SJCRH30 (cell line): ENCODE measurements around the gene GMEB1. TPM values are rescaled to one million over a fixed set of nuclear protein-coding genes. Genes with fewer than 3 reads are reported as not detected.
"Not testable (repeated sequence)": the region's sequence is repeated elsewhere in the genome, so short reads cannot be mapped to it uniquely, and the experiment has no call there.

Experiments
- DNase-seq, 2 experiments: peaks; one replicate each; pipeline ENCODE4 v3.0.0-alpha.2; 2015 to 2020
- H3K27ac ChIP-seq: fragments of 250-450 bp; sonication (Bioruptor Pico); 2 replicates; pipeline ENCODE4 v1.5.1; 2020; ENCODE audit warnings: mild to moderate bottlenecking, moderate library complexity
- H3K27me3 ChIP-seq: fragments of 250-450 bp; sonication (Bioruptor Pico); 2 replicates; pipeline ENCODE4 v1.5.1; 2020; ENCODE audit warnings: mild to moderate bottlenecking, moderate library complexity
- H3K36me3 ChIP-seq: fragments of 250-450 bp; sonication (Bioruptor Pico); 2 replicates; pipeline ENCODE4 v1.5.1; 2020; ENCODE audit warnings: mild to moderate bottlenecking, moderate library complexity
- H3K4me1 ChIP-seq: fragments of 250-450 bp; sonication (Bioruptor Pico); 2 replicates; pipeline ENCODE4 v1.5.1; 2020; ENCODE audit warnings: mild to moderate bottlenecking, moderate library complexity
- H3K4me3 ChIP-seq: fragments of 250-450 bp; sonication (Bioruptor Pico); 2 replicates; pipeline ENCODE4 v1.5.1; 2020; ENCODE audit warnings: mild to moderate bottlenecking, moderate library complexity
- H3K9me3 ChIP-seq: fragments of 250-450 bp; sonication (Bioruptor Pico); replicated peaks from 2 replicates; pipeline ENCODE4 v1.5.1; 2020; ENCODE audit warnings: mild to moderate bottlenecking, moderate library complexity
- total RNA-seq: library from RNA; depleted of rRNA; stranded (reverse); fragments of >200 nt; shearing (Covaris generic); gene quantifications from 2 replicates; pipeline ENCODE4 v1.2.3, GENCODE V29; 2014

GMEB1 gene
- total RNA-seq, 1 experiment from 2014 or later: 10.6 TPM

- peaks cover 18% of the 10 kb centered on the region for H3K36me3 ChIP-seq
- no peaks in the 10 kb centered on the region for H3K27me3 ChIP-seq
- no peak overlapping the region for H3K4me3 ChIP-seq
- no peak for DNase-seq
- H3K27ac ChIP-seq: no peak overlapping the region
- H3K4me1 ChIP-seq: no peaks in the 10 kb centered on the region
- no peaks in the 10 kb centered on the region for H3K9me3 ChIP-seq
These were observed 49.6 kb downstream of the GMEB1 start for GRCh38 chr1:28718166-28718565.

GRCh38 chr1:28718586-28719331 lies 50.2 kb downstream of the GMEB1 start:
- H3K27me3 ChIP-seq: no peaks in the 10 kb centered on the region
- no peak overlapping the region for H3K4me3 ChIP-seq
- H3K27ac ChIP-seq: no peak overlapping the region
- H3K36me3 ChIP-seq: peaks cover 12% of the 10 kb centered on the region
- no peaks in the 10 kb centered on the region for H3K9me3 ChIP-seq
- no peak for DNase-seq
- no peaks in the 10 kb centered on the region for H3K4me1 ChIP-seq

GRCh38 chr1:28719332-28719619 lies 50.7 kb downstream of the GMEB1 start:
- Histone ChIP-seq H3K27me3 (no peaks in the 10 kb centered on the region), H3K4me3 (no peak overlapping the region), H3K9me3 (no peaks in the 10 kb centered on the region), H3K4me1 (no peaks in the 10 kb centered on the region), H3K36me3 (peaks cover 6% of the 10 kb centered on the region), H3K27ac (no peak overlapping the region)
- no peak for DNase-seq

- no peaks in the 10 kb centered on the region for H3K4me1 ChIP-seq
- no peaks in the 10 kb centered on the region for H3K9me3 ChIP-seq
- no peak for DNase-seq
- H3K27ac ChIP-seq: no peak overlapping the region
- H3K27me3 ChIP-seq: no peaks in the 10 kb centered on the region
- H3K4me3 ChIP-seq: no peak overlapping the region
- no peaks in the 10 kb centered on the region for H3K36me3 ChIP-seq
These were observed 51.8 kb downstream of the GMEB1 start for GRCh38 chr1:28720376-28720775.

- DNase-seq: peak; percentile 25 to 31
These were observed 53.3 kb downstream of the GMEB1 start for GRCh38 chr1:28721927-28722326.

GRCh38 chr1:28725365-28725764 lies 56.8 kb downstream of the GMEB1 start:
- H3K27me3 ChIP-seq, DNase-seq, H3K36me3 ChIP-seq, H3K4me3 ChIP-seq, H3K4me1 ChIP-seq, H3K9me3 ChIP-seq, H3K27ac ChIP-seq: not testable (repeated sequence)

More at GRCh38 chr1:28721927-28722326, 53.3 kb downstream of the GMEB1 start:
- not testable (repeated sequence) for H3K9me3 ChIP-seq, H3K4me1 ChIP-seq, H3K36me3 ChIP-seq, H3K27ac ChIP-seq, H3K27me3 ChIP-seq, H3K4me3 ChIP-seq

GRCh38 chr1:28735961-28736449 lies 67.4 kb downstream of the GMEB1 start:
- Histone ChIP-seq H3K4me3 (peak overlapping the region; percentile 90), H3K4me1 (0 out of 2 replicates have a peak, but pooled peaks cover 2% of the 10 kb centered on the region), H3K27ac (peak overlapping the region; percentile 88), H3K9me3 (no peaks in the 10 kb centered on the region), H3K27me3 (no peaks in the 10 kb centered on the region), H3K36me3 (peaks cover 28% of the 10 kb centered on the region)
- no peak for DNase-seq

GRCh38 chr1:28736450-28737306 lies 68.1 kb downstream of the GMEB1 start, which contains the start of gene YTHDF2:
TSS of gene YTHDF2 (plus strand) at chr1:28736940. CDS start at chr1:28737121, 181 bp downstream.
- Histone ChIP-seq H3K27me3 (no peaks in the 10 kb centered on the region), H3K9me3 (no peaks in the 10 kb centered on the region), H3K4me1 (0 out of 2 replicates have a peak, but pooled peaks cover 2% of the 10 kb centered on the region), H3K27ac (peak within 1 kb of the TSS; percentile 88), H3K4me3 (peak within 1 kb of the TSS; percentile 90), H3K36me3 (peaks cover 34% of the 10 kb centered on the region)
- peak; percentile 99 for DNase-seq

GRCh38 chr1:28737307-28738132 lies 68.9 kb downstream of the GMEB1 start:
- Histone ChIP-seq H3K36me3 (peaks cover 43% of the 10 kb centered on the region), H3K4me1 (0 out of 2 replicates have a peak, but pooled peaks cover 2% of the 10 kb centered on the region), H3K9me3 (no peaks in the 10 kb centered on the region), H3K27me3 (no peaks in the 10 kb centered on the region), H3K4me3 (peak overlapping the region; percentile 90), H3K27ac (peak overlapping the region; percentile 88)
- DNase-seq: peak; percentile 64 to 75

- Histone ChIP-seq H3K4me1 (0 out of 2 replicates have a peak, but pooled peaks cover 2% of the 10 kb centered on the region), H3K27ac (no peak overlapping the region), H3K27me3 (no peaks in the 10 kb centered on the region), H3K36me3 (peaks cover 69% of the 10 kb centered on the region), H3K9me3 (no peaks in the 10 kb centered on the region), H3K4me3 (no peak overlapping the region)
- DNase-seq: no peak
These were observed 71.5 kb downstream of the GMEB1 start for GRCh38 chr1:28740118-28740517.

- Histone ChIP-seq H3K9me3 (no peaks in the 10 kb centered on the region), H3K4me1 (no peaks in the 10 kb centered on the region), H3K4me3 (no peak overlapping the region), H3K36me3 (peaks cover 93% of the 10 kb centered on the region), H3K27ac (no peak overlapping the region), H3K27me3 (no peaks in the 10 kb centered on the region)
- no peak for DNase-seq
These were observed 75.6 kb downstream of the GMEB1 start for GRCh38 chr1:28744184-28744583.

GRCh38 chr1:28745653-28746173 lies 77.1 kb downstream of the GMEB1 start:
- no peak for DNase-seq
- H3K4me3 ChIP-seq: no peak overlapping the region
- peaks cover 91% of the 10 kb centered on the region for H3K36me3 ChIP-seq
- no peak overlapping the region for H3K27ac ChIP-seq
- no peaks in the 10 kb centered on the region for H3K27me3 ChIP-seq
- no peaks in the 10 kb centered on the region for H3K9me3 ChIP-seq
- no peaks in the 10 kb centered on the region; the same call in 1 of the 2 replicates for H3K4me1 ChIP-seq

- no peaks in the 10 kb centered on the region; the same call in 1 of the 2 replicates for H3K4me1 ChIP-seq
- no peak overlapping the region for H3K27ac ChIP-seq
- no peak for DNase-seq
- H3K36me3 ChIP-seq: peaks cover 75% of the 10 kb centered on the region
- H3K4me3 ChIP-seq: no peak overlapping the region
- H3K9me3 ChIP-seq: no peaks in the 10 kb centered on the region
- H3K27me3 ChIP-seq: no peaks in the 10 kb centered on the region
These were observed 81.7 kb downstream of the GMEB1 start for GRCh38 chr1:28750330-28750729.

GRCh38 chr1:28750771-28751294 lies 82.2 kb downstream of the GMEB1 start:
- H3K4me3 ChIP-seq, DNase-seq, H3K9me3 ChIP-seq, H3K27me3 ChIP-seq, H3K27ac ChIP-seq, H3K4me1 ChIP-seq: not testable (repeated sequence)
- H3K36me3 ChIP-seq: peaks cover 73% of the 10 kb centered on the region
